CD4-positive, alpha-beta memory T cell (primary cell): Measurements from ENCODE around the gene VASN. TPM values are rescaled to one million over a fixed set of nuclear protein-coding genes. Genes with fewer than 3 reads are reported as not detected.

ENCODE experiments used
- CTCF ChIA-PET: fragments of 350-600 bp; sonication (Branson Sonifier 250); formaldehyde crosslinking; loops from one replicate; lab custom pipeline; 2021; ENCODE audit warnings: inconsistent platforms; ENCODE audit not compliant: partially characterized antibody; lab: Charles Lee
- POLR2A ChIA-PET: fragments of 350-600 bp; sonication (Branson Sonifier 250); formaldehyde crosslinking; loops from one replicate; lab custom pipeline; 2021; ENCODE audit not compliant: partially characterized antibody; lab: Charles Lee
- DNase-seq, 5 donors: peaks; one replicate each; pipeline versions ENCODE4 v3.0.0 to v3.0.0-alpha.2; 2020 to 2022; ENCODE audit warnings: mixed read lengths in 1 of 5
- H3K27ac ChIP-seq: one replicate; pipeline ENCODE4 v1.7.0; 2013; ENCODE audit warnings: low read depth, low read length
- H3K27me3 ChIP-seq: 2 replicates; pipeline ENCODE4 v1.7.0; 2013; ENCODE audit warnings: mild to moderate bottlenecking, low read length, moderate library complexity; ENCODE audit not compliant: insufficient read depth
- H3K36me3 ChIP-seq: 2 replicates; pipeline ENCODE4 v1.7.0; 2013; ENCODE audit warnings: mild to moderate bottlenecking, low read length, moderate library complexity; ENCODE audit not compliant: insufficient read depth
- H3K4me1 ChIP-seq: 2 replicates; pipeline ENCODE4 v1.7.0; 2013; ENCODE audit warnings: mild to moderate bottlenecking, low read length, moderate library complexity; ENCODE audit not compliant: insufficient read depth
- H3K4me3 ChIP-seq, 2 donors: one replicate each; pipeline ENCODE4 v1.7.0; 2013; ENCODE audit warnings: low read length in 2 of 2, mild to moderate bottlenecking in 1 of 2
- H3K9me3 ChIP-seq, 2 donors: one replicate each; pipeline ENCODE4 v1.7.0; 2013; ENCODE audit warnings: low read length in 2 of 2, control low read depth in 1 of 2; ENCODE audit not compliant: control insufficient read depth in 1 of 2
- H3K27ac Mint-ChIP-seq, 7 donors: one replicate each; pipeline ENCODE4 v1.8.0; 2020 to 2021; ENCODE audit warnings: mixed read lengths in 7 of 7, mild to moderate bottlenecking in 6 of 7, inconsistent platforms in 3 of 7, moderate library complexity in 3 of 7
- H3K27me3 Mint-ChIP-seq, 2 donors: one replicate each; pipeline ENCODE4 v1.8.0; 2020 to 2021; ENCODE audit warnings: mixed read lengths in 2 of 2
- H3K36me3 Mint-ChIP-seq, 2 donors: one replicate each; pipeline ENCODE4 v1.8.0; 2020 to 2021; ENCODE audit warnings: mixed read lengths in 2 of 2, inconsistent platforms in 1 of 2, mild to moderate bottlenecking in 1 of 2
- H3K4me1 Mint-ChIP-seq, 4 donors: one replicate each; pipeline ENCODE4 v1.8.0; 2020 to 2021; ENCODE audit warnings: mixed read lengths in 4 of 4, mild to moderate bottlenecking in 1 of 4
- H3K4me3 Mint-ChIP-seq, 8 donors: one replicate each; pipeline ENCODE4 v1.8.0; 2020 to 2021; ENCODE audit warnings: mixed read lengths in 8 of 8, mild to moderate bottlenecking in 7 of 8, moderate library complexity in 6 of 8, inconsistent platforms in 3 of 8
- H3K9me3 Mint-ChIP-seq, 8 donors: one replicate each; pipeline ENCODE4 v1.8.0; 2020 to 2021; ENCODE audit warnings: mixed read lengths in 8 of 8, mild to moderate bottlenecking in 5 of 8, inconsistent platforms in 3 of 8, moderate library complexity in 1 of 8
- intact Hi-C: fragments of 100-400 bp; cut with micrococcal nuclease; formaldehyde crosslinking; loops from one replicate; pipeline ENCODE4 v1.15.1; 2023
- polyA plus RNA-seq, 2 donors: library from polyadenylated mRNA; unstranded; fragments of 300-500 nt; fragmentation: Illumina TruSeq; gene quantifications; one replicate each; pipeline ENCODE4 v1.2.3, GENCODE V29; 2021
- total RNA-seq, 2 experiments: library from RNA; stranded (reverse); gene quantifications; one replicate each; pipeline ENCODE4 v1.2.3, GENCODE V29; 2021

VASN gene
- total and polyA plus RNA-seq, 4 experiments from 2014 or later, result 0.11 to 0.29 (median 0.16) TPM; not detected in 1

- ChIA-PET POLR2A (interaction anchor here (1.2 kb wide), 1 partner anchor 15 kb away, joined by 3 read pairs; no protein-coding TSS in a partner anchor), CTCF (interaction anchor here (0.9 to 1.6 kb wide), 2 partner anchors 24 to 48 kb away, joined by 3 to 4 read pairs; no protein-coding TSS in a partner anchor)
- H3K4me1 ChIP-seq, result peaks cover 51% of the 10 kb centered on the region
- peaks cover 32 to 72% of the 10 kb centered on the region in 2 donors for H3K36me3 Mint-ChIP-seq
- H3K4me3 ChIP-seq, result no peak overlapping the region
- H3K4me1 Mint-ChIP-seq, result peaks cover 28 to 55% (median 39%) of the 10 kb centered on the region in 4 donors
- peak overlapping the region in 5 of 7 donors; percentile 15 to 78 (median 59) for H3K27ac Mint-ChIP-seq
- intact Hi-C loops, result no loop called here
- H3K27ac ChIP-seq, result no peak overlapping the region
- no peak overlapping the region for H3K4me3 Mint-ChIP-seq
- DNase-seq, result peak in 2 of 5 donors; percentile 21 to 25
- H3K27me3 Mint-ChIP-seq, result no peaks in the 10 kb centered on the region
- H3K9me3 Mint-ChIP-seq, result peaks cover 0 to 10% (median 0%) of the 10 kb centered on the region in 8 donors
- H3K9me3 ChIP-seq, result no peaks in the 10 kb centered on the region
- H3K36me3 ChIP-seq, result peaks cover 81% of the 10 kb centered on the region
- H3K27me3 ChIP-seq, result no peaks in the 10 kb centered on the region
Measured at GRCh38 chr16:4409081-4409932, 37.7 kb downstream of the VASN start.

GRCh38 chr16:4410335-4411075 is 38.9 kb downstream of the VASN start:
- intact Hi-C loops, result no loop called here
- Histone ChIP-seq H3K27ac (no peak overlapping the region), H3K36me3 (peaks cover 69% of the 10 kb centered on the region), H3K4me1 (peaks cover 61% of the 10 kb centered on the region), H3K27me3 (no peaks in the 10 kb centered on the region), H3K9me3 (no peaks in the 10 kb centered on the region), H3K4me3 (no peak overlapping the region)
- DNase-seq, result peak in 2 of 5 donors; percentile 22 to 24
- POLR2A ChIA-PET, result interaction anchor here (0.7 to 1.2 kb wide), 3 partner anchors 8 to 95 kb away, joined by 3 read pairs; no protein-coding TSS in a partner anchor
- Mint-ChIP-seq H3K4me3 (peak overlapping the region in 4 of 8 donors; percentile 38 to 57 (median 48)), H3K27me3 (no peaks in the 10 kb centered on the region), H3K9me3 (peaks cover 0 to 6% (median 0%) of the 10 kb centered on the region in 8 donors), H3K4me1 (peaks cover 32 to 60% (median 45%) of the 10 kb centered on the region in 4 donors), H3K36me3 (peaks cover 30 to 72% of the 10 kb centered on the region in 2 donors), H3K27ac (peak overlapping the region; percentile 64 to 92 (median 75))
- CTCF ChIA-PET, result interaction anchor here (0.9 to 1.6 kb wide), 2 partner anchors 23 to 49 kb away, joined by 3 to 4 read pairs; no protein-coding TSS in a partner anchor

GRCh38 chr16:4411684-4412083 is 40.0 kb downstream of the VASN start:
- Mint-ChIP-seq H3K4me1 (peaks cover 31 to 61% (median 45%) of the 10 kb centered on the region in 4 donors), H3K27me3 (no peaks in the 10 kb centered on the region), H3K36me3 (peaks cover 27 to 67% of the 10 kb centered on the region in 2 donors), H3K9me3 (peaks cover 0 to 6% (median 0%) of the 10 kb centered on the region in 8 donors), H3K4me3 (peak overlapping the region in 3 of 8 donors; percentile 27 to 44 (median 39)), H3K27ac (peak overlapping the region in 5 of 7 donors; percentile 61 to 88 (median 78))
- Histone ChIP-seq H3K4me3 (no peak overlapping the region), H3K27me3 (no peaks in the 10 kb centered on the region), H3K27ac (no peak overlapping the region), H3K4me1 (peaks cover 62% of the 10 kb centered on the region), H3K36me3 (peaks cover 58% of the 10 kb centered on the region), H3K9me3 (no peaks in the 10 kb centered on the region)
- CTCF ChIA-PET, result interaction anchor here (0.8 to 5.3 kb wide), 2 partner anchors 9 to 52 kb away, joined by 3 to 50 read pairs; no protein-coding TSS in a partner anchor
- peak in 2 of 5 donors; percentile 3 to 8 for DNase-seq
- POLR2A ChIA-PET, result interaction anchor here (0.7 to 1.2 kb wide), 3 partner anchors 9 to 123 kb away, joined by 3 to 4 read pairs (median 3); no protein-coding TSS in a partner anchor
- intact Hi-C loops, result no loop called here

GRCh38 chr16:4412159-4412558 is 40.5 kb downstream of the VASN start:
- H3K4me3 Mint-ChIP-seq, result peak overlapping the region in 3 of 8 donors; percentile 11 to 40 (median 27)
- H3K27ac ChIP-seq, result peak overlapping the region; percentile 95
- peak overlapping the region; percentile 66 to 99 (median 83) for H3K27ac Mint-ChIP-seq
- H3K9me3 ChIP-seq, result no peaks in the 10 kb centered on the region
- H3K36me3 Mint-ChIP-seq, result peaks cover 24 to 65% of the 10 kb centered on the region in 2 donors
- POLR2A ChIA-PET, result interaction anchor here (5.2 kb wide), 1 partner anchor 9 kb away, joined by 49 read pairs; no protein-coding TSS in a partner anchor
- H3K4me3 ChIP-seq, result no peak overlapping the region
- intact Hi-C loops, result no loop called here
- H3K4me1 ChIP-seq, result peaks cover 62% of the 10 kb centered on the region
- peaks cover 56% of the 10 kb centered on the region for H3K36me3 ChIP-seq
- peaks cover 0 to 6% (median 0%) of the 10 kb centered on the region in 8 donors for H3K9me3 Mint-ChIP-seq
- H3K27me3 ChIP-seq, result no peaks in the 10 kb centered on the region
- no peaks in the 10 kb centered on the region for H3K27me3 Mint-ChIP-seq
- H3K4me1 Mint-ChIP-seq, result peaks cover 33 to 66% (median 48%) of the 10 kb centered on the region in 4 donors
- DNase-seq, result peak in 2 of 5 donors; percentile 1 to 10
- CTCF ChIA-PET, result interaction anchor here (5.3 kb wide), 1 partner anchor 9 kb away, joined by 50 read pairs; no protein-coding TSS in a partner anchor

GRCh38 chr16:4412854-4413253 is 41.2 kb downstream of the VASN start:
- peaks cover 33 to 71% (median 50%) of the 10 kb centered on the region in 4 donors for H3K4me1 Mint-ChIP-seq

GRCh38 chr16:4414187-4414917 is 42.7 kb downstream of the VASN start:
- Mint-ChIP-seq H3K27me3 (no peaks in the 10 kb centered on the region), H3K9me3 (peaks cover 0 to 3% (median 0%) of the 10 kb centered on the region in 8 donors), H3K27ac (peak overlapping the region; percentile 86 to 100 (median 99)), H3K4me1 (peaks cover 33 to 66% (median 50%) of the 10 kb centered on the region in 4 donors), H3K4me3 (peak overlapping the region; percentile 91 to 99 (median 98)), H3K36me3 (peaks cover 24 to 52% of the 10 kb centered on the region in 2 donors)
- peaks cover 34% of the 10 kb centered on the region for H3K36me3 ChIP-seq
- ChIA-PET CTCF (interaction anchor here (0.8 to 5.3 kb wide), 5 partner anchors 8 to 92 kb away, joined by 3 to 50 read pairs (median 4); no protein-coding TSS in a partner anchor), POLR2A (interaction anchor here (0.7 to 5.2 kb wide), 21 partner anchors 9 to 210 kb away, joined by 3 to 54 read pairs (median 5); partner anchors contain the start of genes CDIP1, DNAJA3, HMOX2 and MGRN1)
- peak overlapping the region; percentile 95 for H3K27ac ChIP-seq
- H3K27me3 ChIP-seq, result no peaks in the 10 kb centered on the region
- DNase-seq, result peak; percentile 85 to 97 (median 94)
- H3K4me1 ChIP-seq, result peaks cover 55% of the 10 kb centered on the region
- no peaks in the 10 kb centered on the region for H3K9me3 ChIP-seq
- peak overlapping the region; percentile 75 to 81 for H3K4me3 ChIP-seq
- intact Hi-C loops, result loop anchor here (1.0 to 2.0 kb wide), 3 partner anchors 43 to 142 kb away; partner anchors contain the start of genes PAM16, TFAP4 and VASN

More at GRCh38 chr16:4412854-4413253, 41.2 kb downstream of the VASN start:
- H3K27ac ChIP-seq, result peak overlapping the region; percentile 95
- H3K4me3 Mint-ChIP-seq, result peak overlapping the region in 5 of 8 donors; percentile 10 to 48 (median 32)
- intact Hi-C loops, result no loop called here
- no peaks in the 10 kb centered on the region for H3K27me3 ChIP-seq
- H3K36me3 Mint-ChIP-seq, result peaks cover 24 to 62% of the 10 kb centered on the region in 2 donors
- no peak overlapping the region for H3K4me3 ChIP-seq
- H3K27me3 Mint-ChIP-seq, result no peaks in the 10 kb centered on the region
- peak overlapping the region; percentile 66 to 100 (median 96) for H3K27ac Mint-ChIP-seq
- H3K4me1 ChIP-seq, result peaks cover 62% of the 10 kb centered on the region
- ChIA-PET POLR2A (interaction anchor here (5.2 kb wide), 1 partner anchor 10 kb away, joined by 49 read pairs; no protein-coding TSS in a partner anchor), CTCF (interaction anchor here (5.3 kb wide), 1 partner anchor 10 kb away, joined by 50 read pairs; no protein-coding TSS in a partner anchor)
- DNase-seq, result no peak
- peaks cover 0 to 6% (median 0%) of the 10 kb centered on the region in 8 donors for H3K9me3 Mint-ChIP-seq
- H3K36me3 ChIP-seq, result peaks cover 49% of the 10 kb centered on the region
- H3K9me3 ChIP-seq, result no peaks in the 10 kb centered on the region
